ENCODE results near the gene COMT.

DNA sequence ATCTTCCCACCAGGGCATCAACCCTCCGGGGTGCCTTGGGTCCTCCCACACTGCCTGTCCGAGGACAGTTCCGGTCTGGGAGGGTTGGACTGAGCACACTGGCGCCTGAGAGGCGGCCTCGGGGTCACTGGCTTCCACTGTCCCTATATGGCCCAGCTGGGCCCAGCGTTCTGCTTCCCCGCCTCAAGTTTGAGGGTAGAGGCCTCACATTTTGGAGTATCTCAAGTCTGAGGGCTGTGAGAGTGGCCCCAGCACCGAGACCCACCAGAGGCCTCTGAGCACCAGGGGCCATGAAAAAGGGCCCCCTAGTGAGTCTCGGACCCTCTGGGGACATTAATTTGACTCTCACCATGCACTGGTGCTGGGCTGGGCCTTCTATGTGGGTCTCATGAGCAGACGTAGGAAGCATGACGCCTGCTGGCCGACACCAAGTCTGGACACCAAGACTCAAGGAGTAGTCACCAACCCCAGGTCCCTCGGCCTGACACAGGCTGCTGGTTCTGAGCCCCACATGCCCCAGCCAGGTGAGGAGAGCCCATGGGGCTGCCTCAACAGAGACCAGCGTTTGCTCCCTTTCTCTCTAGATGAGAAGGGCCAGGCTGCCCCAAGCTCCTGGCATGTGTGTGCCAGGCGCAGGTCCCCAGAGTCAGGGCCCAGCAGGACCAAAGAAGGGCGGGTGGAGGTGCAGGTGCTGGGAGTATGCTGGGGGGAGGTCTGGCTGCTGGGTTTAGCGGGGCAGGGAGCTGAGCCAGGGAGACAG is 47.6 kb downstream of the COMT start:
- TF ChIP-seq, protein P1, sequence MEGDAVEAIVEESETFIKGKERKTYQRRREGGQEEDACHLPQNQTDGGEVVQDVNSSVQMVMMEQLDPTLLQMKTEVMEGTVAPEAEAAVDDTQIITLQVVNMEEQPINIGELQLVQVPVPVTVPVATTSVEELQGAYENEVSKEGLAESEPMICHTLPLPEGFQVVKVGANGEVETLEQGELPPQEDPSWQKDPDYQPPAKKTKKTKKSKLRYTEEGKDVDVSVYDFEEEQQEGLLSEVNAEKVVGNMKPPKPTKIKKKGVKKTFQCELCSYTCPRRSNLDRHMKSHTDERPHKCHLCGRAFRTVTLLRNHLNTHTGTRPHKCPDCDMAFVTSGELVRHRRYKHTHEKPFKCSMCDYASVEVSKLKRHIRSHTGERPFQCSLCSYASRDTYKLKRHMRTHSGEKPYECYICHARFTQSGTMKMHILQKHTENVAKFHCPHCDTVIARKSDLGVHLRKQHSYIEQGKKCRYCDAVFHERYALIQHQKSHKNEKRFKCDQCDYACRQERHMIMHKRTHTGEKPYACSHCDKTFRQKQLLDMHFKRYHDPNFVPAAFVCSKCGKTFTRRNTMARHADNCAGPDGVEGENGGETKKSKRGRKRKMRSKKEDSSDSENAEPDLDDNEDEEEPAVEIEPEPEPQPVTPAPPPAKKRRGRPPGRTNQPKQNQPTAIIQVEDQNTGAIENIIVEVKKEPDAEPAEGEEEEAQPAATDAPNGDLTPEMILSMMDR (tag by site-specific recombination; IDR thresholded peaks at IDR 0.05), result no peak
- TF ChIP-seq, protein P2, sequence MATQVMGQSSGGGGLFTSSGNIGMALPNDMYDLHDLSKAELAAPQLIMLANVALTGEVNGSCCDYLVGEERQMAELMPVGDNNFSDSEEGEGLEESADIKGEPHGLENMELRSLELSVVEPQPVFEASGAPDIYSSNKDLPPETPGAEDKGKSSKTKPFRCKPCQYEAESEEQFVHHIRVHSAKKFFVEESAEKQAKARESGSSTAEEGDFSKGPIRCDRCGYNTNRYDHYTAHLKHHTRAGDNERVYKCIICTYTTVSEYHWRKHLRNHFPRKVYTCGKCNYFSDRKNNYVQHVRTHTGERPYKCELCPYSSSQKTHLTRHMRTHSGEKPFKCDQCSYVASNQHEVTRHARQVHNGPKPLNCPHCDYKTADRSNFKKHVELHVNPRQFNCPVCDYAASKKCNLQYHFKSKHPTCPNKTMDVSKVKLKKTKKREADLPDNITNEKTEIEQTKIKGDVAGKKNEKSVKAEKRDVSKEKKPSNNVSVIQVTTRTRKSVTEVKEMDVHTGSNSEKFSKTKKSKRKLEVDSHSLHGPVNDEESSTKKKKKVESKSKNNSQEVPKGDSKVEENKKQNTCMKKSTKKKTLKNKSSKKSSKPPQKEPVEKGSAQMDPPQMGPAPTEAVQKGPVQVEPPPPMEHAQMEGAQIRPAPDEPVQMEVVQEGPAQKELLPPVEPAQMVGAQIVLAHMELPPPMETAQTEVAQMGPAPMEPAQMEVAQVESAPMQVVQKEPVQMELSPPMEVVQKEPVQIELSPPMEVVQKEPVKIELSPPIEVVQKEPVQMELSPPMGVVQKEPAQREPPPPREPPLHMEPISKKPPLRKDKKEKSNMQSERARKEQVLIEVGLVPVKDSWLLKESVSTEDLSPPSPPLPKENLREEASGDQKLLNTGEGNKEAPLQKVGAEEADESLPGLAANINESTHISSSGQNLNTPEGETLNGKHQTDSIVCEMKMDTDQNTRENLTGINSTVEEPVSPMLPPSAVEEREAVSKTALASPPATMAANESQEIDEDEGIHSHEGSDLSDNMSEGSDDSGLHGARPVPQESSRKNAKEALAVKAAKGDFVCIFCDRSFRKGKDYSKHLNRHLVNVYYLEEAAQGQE (tag by site-specific recombination; IDR thresholded peaks at IDR 0.05), result no peak
- TF ChIP-seq ZNF629 (tag by site-specific recombination; IDR thresholded peaks at IDR 0.05) (no peak), ZNF530 (tag by site-specific recombination; IDR thresholded peaks at IDR 0.05; ENCODE audit: low read depth) (no peak), ZNF184 (tag by site-specific recombination; IDR thresholded peaks at IDR 0.05) (no peak), ZNF561 (tag by site-specific recombination; IDR thresholded peaks at IDR 0.05; ENCODE audit: borderline replicate concordance) (no peak), ZNF558 (tag by site-specific recombination; IDR thresholded peaks at IDR 0.05) (no peak), HOXA7 (CRISPR knock-in tag; IDR thresholded peaks at IDR 0.05; ENCODE audit: borderline replicate concordance) (no peak), ZNF121 (tag by site-specific recombination; IDR thresholded peaks at IDR 0.05) (no peak), TCF7L2 (IDR thresholded peaks at IDR 0.05; ENCODE audit: borderline replicate concordance, low read depth, low read length) (no peak), ZNF776 (tag by site-specific recombination; IDR thresholded peaks at IDR 0.05; ENCODE audit: borderline replicate concordance) (no peak)
- TF ChIP-seq, protein P3, sequence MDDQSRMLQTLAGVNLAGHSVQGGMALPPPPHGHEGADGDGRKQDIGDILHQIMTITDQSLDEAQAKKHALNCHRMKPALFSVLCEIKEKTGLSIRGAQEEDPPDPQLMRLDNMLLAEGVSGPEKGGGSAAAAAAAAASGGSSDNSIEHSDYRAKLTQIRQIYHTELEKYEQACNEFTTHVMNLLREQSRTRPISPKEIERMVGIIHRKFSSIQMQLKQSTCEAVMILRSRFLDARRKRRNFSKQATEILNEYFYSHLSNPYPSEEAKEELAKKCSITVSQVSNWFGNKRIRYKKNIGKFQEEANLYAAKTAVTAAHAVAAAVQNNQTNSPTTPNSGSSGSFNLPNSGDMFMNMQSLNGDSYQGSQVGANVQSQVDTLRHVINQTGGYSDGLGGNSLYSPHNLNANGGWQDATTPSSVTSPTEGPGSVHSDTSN (CRISPR knock-in tag; IDR thresholded peaks at IDR 0.05), result no peak
- TF ChIP-seq, protein P4, sequence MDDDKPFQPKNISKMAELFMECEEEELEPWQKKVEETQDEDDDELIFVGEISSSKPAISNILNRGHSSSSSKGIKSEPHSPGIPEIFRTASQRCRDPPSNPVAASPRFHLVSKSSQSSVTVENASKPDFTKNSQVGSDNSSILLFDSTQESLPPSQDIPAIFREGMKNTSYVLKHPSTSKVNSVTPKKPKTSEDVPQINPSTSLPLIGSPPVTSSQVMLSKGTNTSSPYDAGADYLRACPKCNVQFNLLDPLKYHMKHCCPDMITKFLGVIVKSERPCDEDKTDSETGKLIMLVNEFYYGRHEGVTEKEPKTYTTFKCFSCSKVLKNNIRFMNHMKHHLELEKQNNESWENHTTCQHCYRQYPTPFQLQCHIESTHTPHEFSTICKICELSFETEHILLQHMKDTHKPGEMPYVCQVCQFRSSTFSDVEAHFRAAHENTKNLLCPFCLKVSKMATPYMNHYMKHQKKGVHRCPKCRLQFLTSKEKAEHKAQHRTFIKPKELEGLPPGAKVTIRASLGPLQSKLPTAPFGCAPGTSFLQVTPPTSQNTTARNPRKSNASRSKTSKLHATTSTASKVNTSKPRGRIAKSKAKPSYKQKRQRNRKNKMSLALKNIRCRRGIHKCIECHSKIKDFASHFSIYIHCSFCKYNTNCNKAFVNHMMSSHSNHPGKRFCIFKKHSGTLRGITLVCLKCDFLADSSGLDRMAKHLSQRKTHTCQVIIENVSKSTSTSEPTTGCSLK (tag by site-specific recombination; IDR thresholded peaks at IDR 0.05), result no peak
- TF ChIP-seq, protein P5, sequence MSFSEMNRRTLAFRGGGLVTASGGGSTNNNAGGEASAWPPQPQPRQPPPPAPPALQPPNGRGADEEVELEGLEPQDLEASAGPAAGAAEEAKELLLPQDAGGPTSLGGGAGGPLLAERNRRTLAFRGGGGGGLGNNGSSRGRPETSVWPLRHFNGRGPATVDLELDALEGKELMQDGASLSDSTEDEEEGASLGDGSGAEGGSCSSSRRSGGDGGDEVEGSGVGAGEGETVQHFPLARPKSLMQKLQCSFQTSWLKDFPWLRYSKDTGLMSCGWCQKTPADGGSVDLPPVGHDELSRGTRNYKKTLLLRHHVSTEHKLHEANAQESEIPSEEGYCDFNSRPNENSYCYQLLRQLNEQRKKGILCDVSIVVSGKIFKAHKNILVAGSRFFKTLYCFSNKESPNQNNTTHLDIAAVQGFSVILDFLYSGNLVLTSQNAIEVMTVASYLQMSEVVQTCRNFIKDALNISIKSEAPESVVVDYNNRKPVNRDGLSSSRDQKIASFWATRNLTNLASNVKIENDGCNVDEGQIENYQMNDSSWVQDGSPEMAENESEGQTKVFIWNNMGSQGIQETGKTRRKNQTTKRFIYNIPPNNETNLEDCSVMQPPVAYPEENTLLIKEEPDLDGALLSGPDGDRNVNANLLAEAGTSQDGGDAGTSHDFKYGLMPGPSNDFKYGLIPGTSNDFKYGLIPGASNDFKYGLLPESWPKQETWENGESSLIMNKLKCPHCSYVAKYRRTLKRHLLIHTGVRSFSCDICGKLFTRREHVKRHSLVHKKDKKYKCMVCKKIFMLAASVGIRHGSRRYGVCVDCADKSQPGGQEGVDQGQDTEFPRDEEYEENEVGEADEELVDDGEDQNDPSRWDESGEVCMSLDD (tag by site-specific recombination; IDR thresholded peaks at IDR 0.05), result no peak
